ENCODE data around the gene PHTF1.
"Not testable (repeated sequence)": the region's sequence is repeated elsewhere in the genome, so short reads cannot be mapped to it uniquely, and the experiment has no call there.

The PHTF1 gene

GRCh38 chr1:113760102-113761080 is 1.1 kb upstream of the PHTF1 start:
- Mint-ChIP-seq H3K27ac (peak overlapping the region; percentile 90), H3K36me3 (ENCODE audit: low read depth) (peaks cover 24% of the 10 kb centered on the region), H3K9me3 (no peaks in the 10 kb centered on the region), H3K4me3 (peak overlapping the region; percentile 86), H3K4me1 (ENCODE audit: low read depth) (peaks cover 33% of the 10 kb centered on the region), H3K27me3 (ENCODE audit: low read depth) (no peaks in the 10 kb centered on the region)

- H3K9me3 Mint-ChIP-seq = no peaks in the 10 kb centered on the region
- H3K27me3 Mint-ChIP-seq (ENCODE audit: low read depth) = no peaks in the 10 kb centered on the region
- peaks cover 24% of the 10 kb centered on the region for H3K36me3 Mint-ChIP-seq (ENCODE audit: low read depth)
- H3K4me3 Mint-ChIP-seq = peak overlapping the region; percentile 94
- peaks cover 31% of the 10 kb centered on the region for H3K4me1 Mint-ChIP-seq (ENCODE audit: low read depth)
- H3K27ac Mint-ChIP-seq = peak overlapping the region; percentile 94
Measured at GRCh38 chr1:113758631-113759332, 504 bp downstream of the PHTF1 start.

- Mint-ChIP-seq H3K27ac (no peak overlapping the region), H3K36me3 (ENCODE audit: low read depth) (peaks cover 16% of the 10 kb centered on the region), H3K27me3 (ENCODE audit: low read depth) (no peaks in the 10 kb centered on the region), H3K4me3 (peak overlapping the region; percentile 94), H3K9me3 (no peaks in the 10 kb centered on the region), H3K4me1 (ENCODE audit: low read depth) (peaks cover 29% of the 10 kb centered on the region)
Measured at GRCh38 chr1:113756461-113756860, 2.8 kb downstream of the PHTF1 start.

GRCh38 chr1:113753333-113753732 is 6.0 kb downstream of the PHTF1 start:
- H3K36me3 Mint-ChIP-seq (ENCODE audit: low read depth) = peaks cover 16% of the 10 kb centered on the region
- not testable (repeated sequence) for H3K27me3 Mint-ChIP-seq (ENCODE audit: low read depth); H3K27ac Mint-ChIP-seq; H3K9me3 Mint-ChIP-seq; H3K4me3 Mint-ChIP-seq
- peaks cover 25% of the 10 kb centered on the region for H3K4me1 Mint-ChIP-seq (ENCODE audit: low read depth)

GRCh38 chr1:113751516-113751915 is 7.8 kb downstream of the PHTF1 start:
- H3K27ac Mint-ChIP-seq = no peak overlapping the region
- H3K4me3 Mint-ChIP-seq = no peak overlapping the region
- peaks cover 15% of the 10 kb centered on the region for H3K36me3 Mint-ChIP-seq (ENCODE audit: low read depth)
- H3K27me3 Mint-ChIP-seq (ENCODE audit: low read depth) = no peaks in the 10 kb centered on the region
- no peaks in the 10 kb centered on the region for H3K9me3 Mint-ChIP-seq
- H3K4me1 Mint-ChIP-seq (ENCODE audit: low read depth) = peaks cover 13% of the 10 kb centered on the region

- Mint-ChIP-seq H3K36me3 (ENCODE audit: low read depth) (peaks cover 15% of the 10 kb centered on the region), H3K4me1 (ENCODE audit: low read depth) (peaks cover 9% of the 10 kb centered on the region), H3K4me3 (no peak overlapping the region), H3K9me3 (no peaks in the 10 kb centered on the region), H3K27me3 (ENCODE audit: low read depth) (no peaks in the 10 kb centered on the region), H3K27ac (no peak overlapping the region)
Measured at GRCh38 chr1:113751114-113751513, 8.2 kb downstream of the PHTF1 start.

GRCh38 chr1:113749402-113749801 is 9.9 kb downstream of the PHTF1 start:
- no peak overlapping the region for H3K27ac Mint-ChIP-seq
- no peaks in the 10 kb centered on the region for H3K9me3 Mint-ChIP-seq
- H3K4me1 Mint-ChIP-seq (ENCODE audit: low read depth) = peaks cover 7% of the 10 kb centered on the region
- no peak overlapping the region for H3K4me3 Mint-ChIP-seq
- H3K36me3 Mint-ChIP-seq (ENCODE audit: low read depth) = peaks cover 7% of the 10 kb centered on the region
- H3K27me3 Mint-ChIP-seq (ENCODE audit: low read depth) = no peaks in the 10 kb centered on the region

GRCh38 chr1:113747376-113747775 is 11.9 kb downstream of the PHTF1 start:
- Mint-ChIP-seq H3K4me3 (no peak overlapping the region), H3K27ac (no peak overlapping the region), H3K27me3 (ENCODE audit: low read depth) (no peaks in the 10 kb centered on the region), H3K4me1 (ENCODE audit: low read depth) (peaks cover 16% of the 10 kb centered on the region), H3K36me3 (ENCODE audit: low read depth) (peaks cover 6% of the 10 kb centered on the region), H3K9me3 (no peaks in the 10 kb centered on the region)

- H3K4me1 Mint-ChIP-seq (ENCODE audit: low read depth) = peaks cover 18% of the 10 kb centered on the region
- H3K9me3 Mint-ChIP-seq = no peaks in the 10 kb centered on the region
- no peak overlapping the region for H3K27ac Mint-ChIP-seq
- H3K27me3 Mint-ChIP-seq (ENCODE audit: low read depth) = no peaks in the 10 kb centered on the region
- peaks cover 11% of the 10 kb centered on the region for H3K36me3 Mint-ChIP-seq (ENCODE audit: low read depth)
- H3K4me3 Mint-ChIP-seq = no peak overlapping the region
Measured at GRCh38 chr1:113745425-113745824, 13.9 kb downstream of the PHTF1 start.

- Mint-ChIP-seq H3K27me3 (ENCODE audit: low read depth) (no peaks in the 10 kb centered on the region), H3K36me3 (ENCODE audit: low read depth) (peaks cover 12% of the 10 kb centered on the region), H3K9me3 (no peaks in the 10 kb centered on the region), H3K4me1 (ENCODE audit: low read depth) (peaks cover 18% of the 10 kb centered on the region), H3K27ac (no peak overlapping the region), H3K4me3 (no peak overlapping the region)
Measured at GRCh38 chr1:113744114-113744513, 15.2 kb downstream of the PHTF1 start.

GRCh38 chr1:113742515-113742914 is 16.8 kb downstream of the PHTF1 start:
- peaks cover 18% of the 10 kb centered on the region for H3K4me1 Mint-ChIP-seq (ENCODE audit: low read depth)
- H3K27ac Mint-ChIP-seq = peak overlapping the region; percentile 75
- peaks cover 11% of the 10 kb centered on the region for H3K36me3 Mint-ChIP-seq (ENCODE audit: low read depth)
- no peaks in the 10 kb centered on the region for H3K9me3 Mint-ChIP-seq
- H3K4me3 Mint-ChIP-seq = no peak overlapping the region
- no peaks in the 10 kb centered on the region for H3K27me3 Mint-ChIP-seq (ENCODE audit: low read depth)

- peaks cover 13% of the 10 kb centered on the region for H3K4me1 Mint-ChIP-seq (ENCODE audit: low read depth)
- H3K27me3 Mint-ChIP-seq (ENCODE audit: low read depth) = no peaks in the 10 kb centered on the region
- peak overlapping the region; percentile 69 for H3K27ac Mint-ChIP-seq
- H3K9me3 Mint-ChIP-seq = no peaks in the 10 kb centered on the region
- no peak overlapping the region for H3K4me3 Mint-ChIP-seq
- H3K36me3 Mint-ChIP-seq (ENCODE audit: low read depth) = peaks cover 13% of the 10 kb centered on the region
Measured at GRCh38 chr1:113734357-113735055, 24.8 kb downstream of the PHTF1 start.

GRCh38 chr1:113732802-113733201 is 26.5 kb downstream of the PHTF1 start:
- peaks cover 22% of the 10 kb centered on the region for H3K36me3 Mint-ChIP-seq (ENCODE audit: low read depth)
- no peaks in the 10 kb centered on the region for H3K9me3 Mint-ChIP-seq
- peaks cover 13% of the 10 kb centered on the region for H3K4me1 Mint-ChIP-seq (ENCODE audit: low read depth)
- no peaks in the 10 kb centered on the region for H3K27me3 Mint-ChIP-seq (ENCODE audit: low read depth)
- H3K4me3 Mint-ChIP-seq = no peak overlapping the region
- no peak overlapping the region for H3K27ac Mint-ChIP-seq

GRCh38 chr1:113721010-113721409 is 38.3 kb downstream of the PHTF1 start:
- H3K4me3 Mint-ChIP-seq = no peak overlapping the region
- H3K27ac Mint-ChIP-seq = no peak overlapping the region
- no peaks in the 10 kb centered on the region for H3K4me1 Mint-ChIP-seq (ENCODE audit: low read depth)
- H3K36me3 Mint-ChIP-seq (ENCODE audit: low read depth) = peaks cover 58% of the 10 kb centered on the region
- peaks cover 32% of the 10 kb centered on the region for H3K9me3 Mint-ChIP-seq
- no peaks in the 10 kb centered on the region for H3K27me3 Mint-ChIP-seq (ENCODE audit: low read depth)
